ENCODE results near the gene HSDL1. TPM values are rescaled to one million over a fixed set of nuclear protein-coding genes. Genes with fewer than 3 reads are reported as not detected.

Gene HSDL1
- total RNA-seq, 1 donor from 2014 or later, result 50.2 TPM

GRCh38 chr16:84177741-84178073 lies 32.7 kb upstream of the HSDL1 start:
- Mint-ChIP-seq H3K4me1 (ENCODE audit: unreplicated experiment) (peaks cover 11% of the 10 kb centered on the region), H3K27me3 (ENCODE audit: unreplicated experiment) (peaks cover 4% of the 10 kb centered on the region), H3K9me3 (ENCODE audit: unreplicated experiment) (no peaks in the 10 kb centered on the region), H3K36me3 (ENCODE audit: low read depth, unreplicated experiment) (peaks cover 11% of the 10 kb centered on the region), H3K4me3 (ENCODE audit: unreplicated experiment) (no peak overlapping the region), H3K27ac (ENCODE audit: unreplicated experiment) (peak overlapping the region; percentile 61)
- DNase-seq (ENCODE audit: low spot score), result no peak
- TF ChIP-seq CTCF (IDR thresholded peaks at IDR 0.05; ENCODE audit: unreplicated experiment), result no peak

GRCh38 chr16:84176192-84177053 lies 31.4 kb upstream of the HSDL1 start:
- no peak for DNase-seq (ENCODE audit: low spot score)

GRCh38 chr16:84175350-84176081 lies 30.5 kb upstream of the HSDL1 start:
- H3K4me3 Mint-ChIP-seq (ENCODE audit: unreplicated experiment), result no peak overlapping the region
- no peak overlapping the region for H3K27ac Mint-ChIP-seq (ENCODE audit: unreplicated experiment)
- peaks cover 4% of the 10 kb centered on the region for H3K27me3 Mint-ChIP-seq (ENCODE audit: unreplicated experiment)
- H3K4me1 Mint-ChIP-seq (ENCODE audit: unreplicated experiment), result peaks cover 11% of the 10 kb centered on the region
- H3K36me3 Mint-ChIP-seq (ENCODE audit: low read depth, unreplicated experiment), result peaks cover 8% of the 10 kb centered on the region
- no peaks in the 10 kb centered on the region for H3K9me3 Mint-ChIP-seq (ENCODE audit: unreplicated experiment)
- peak; percentile 55 for TF ChIP-seq CTCF (IDR thresholded peaks at IDR 0.05; ENCODE audit: unreplicated experiment)
- peak; percentile 53 for DNase-seq (ENCODE audit: low spot score)

More at GRCh38 chr16:84176192-84177053, 31.4 kb upstream of the HSDL1 start:
- Mint-ChIP-seq H3K27me3 (ENCODE audit: unreplicated experiment) (peaks cover 4% of the 10 kb centered on the region), H3K36me3 (ENCODE audit: low read depth, unreplicated experiment) (peaks cover 8% of the 10 kb centered on the region), H3K4me1 (ENCODE audit: unreplicated experiment) (peaks cover 11% of the 10 kb centered on the region), H3K4me3 (ENCODE audit: unreplicated experiment) (no peak overlapping the region), H3K9me3 (ENCODE audit: unreplicated experiment) (no peaks in the 10 kb centered on the region), H3K27ac (ENCODE audit: unreplicated experiment) (no peak overlapping the region)
- no peak for TF ChIP-seq CTCF (IDR thresholded peaks at IDR 0.05; ENCODE audit: unreplicated experiment)

- no peak for TF ChIP-seq CTCF (IDR thresholded peaks at IDR 0.05; ENCODE audit: unreplicated experiment)
- Mint-ChIP-seq H3K27me3 (ENCODE audit: unreplicated experiment) (peaks cover 4% of the 10 kb centered on the region), H3K4me1 (ENCODE audit: unreplicated experiment) (peaks cover 11% of the 10 kb centered on the region)
Measured at GRCh38 chr16:84174396-84174795, 29.4 kb upstream of the HSDL1 start.

More at GRCh38 chr16:84174396-84174795, 29.4 kb upstream of the HSDL1 start:
- DNase-seq (ENCODE audit: low spot score), result no peak
- peaks cover 8% of the 10 kb centered on the region for H3K36me3 Mint-ChIP-seq (ENCODE audit: low read depth, unreplicated experiment)
- H3K27ac Mint-ChIP-seq (ENCODE audit: unreplicated experiment), result no peak overlapping the region
- H3K4me3 Mint-ChIP-seq (ENCODE audit: unreplicated experiment), result no peak overlapping the region
- H3K9me3 Mint-ChIP-seq (ENCODE audit: unreplicated experiment), result no peaks in the 10 kb centered on the region

Data from endothelial cell (in vitro differentiated cells).